Measurements from ENCODE around the gene ARL6IP5.

The ARL6IP5 gene

GRCh38 chr3:69104586-69104985, 19.8 kb downstream of the ARL6IP5 start:
- no peak for DNase-seq (ENCODE audit: low read depth)
- H3K4me3 ChIP-seq (ENCODE audit: low read depth, low read length): no peak overlapping the region
- TF ChIP-seq CTCF (conservative IDR thresholded peaks at IDR 0.05; ENCODE audit: low read depth, low read length): no peak

- H3K4me3 ChIP-seq (ENCODE audit: low read depth, low read length): no peak overlapping the region
- no peak for DNase-seq (ENCODE audit: low read depth)
- TF ChIP-seq CTCF (conservative IDR thresholded peaks at IDR 0.05; ENCODE audit: low read depth, low read length): no peak
Observed at GRCh38 chr3:69105320-69105719, 20.6 kb downstream of the ARL6IP5 start.

- no peak for DNase-seq (ENCODE audit: low read depth)
- no peak overlapping the region for H3K4me3 ChIP-seq (ENCODE audit: low read depth, low read length)
- TF ChIP-seq CTCF (conservative IDR thresholded peaks at IDR 0.05; ENCODE audit: low read depth, low read length): no peak
Observed at GRCh38 chr3:69107841-69108240, 23.1 kb downstream of the ARL6IP5 start.

- H3K4me3 ChIP-seq (ENCODE audit: low read depth, low read length): no peak overlapping the region
- TF ChIP-seq CTCF (conservative IDR thresholded peaks at IDR 0.05; ENCODE audit: low read depth, low read length): no peak
- DNase-seq (ENCODE audit: low read depth): no peak
Observed at GRCh38 chr3:69108811-69109210, 24.1 kb downstream of the ARL6IP5 start.

- TF ChIP-seq CTCF (conservative IDR thresholded peaks at IDR 0.05; ENCODE audit: low read depth, low read length): no peak
- no peak overlapping the region for H3K4me3 ChIP-seq (ENCODE audit: low read depth, low read length)
- no peak for DNase-seq (ENCODE audit: low read depth)
Observed at GRCh38 chr3:69110941-69111546, 26.3 kb downstream of the ARL6IP5 start.

GRCh38 chr3:69113536-69113935, 28.8 kb downstream of the ARL6IP5 start:
- TF ChIP-seq CTCF (conservative IDR thresholded peaks at IDR 0.05; ENCODE audit: low read depth, low read length): no peak
- DNase-seq (ENCODE audit: low read depth): no peak
- no peak overlapping the region for H3K4me3 ChIP-seq (ENCODE audit: low read depth, low read length)

GRCh38 chr3:69115731-69116130, 31.0 kb downstream of the ARL6IP5 start:
- H3K4me3 ChIP-seq (ENCODE audit: low read depth, low read length): no peak overlapping the region
- peak; percentile 50 for DNase-seq (ENCODE audit: low read depth)
- TF ChIP-seq CTCF (conservative IDR thresholded peaks at IDR 0.05; ENCODE audit: low read depth, low read length): no peak

Measured in choroid plexus epithelial cell (primary cell).